Measurements from ENCODE around the gene ITFG2. TPM values are rescaled to one million over a fixed set of nuclear protein-coding genes. Genes with fewer than 3 reads are reported as not detected.

The ITFG2 gene
- total and polyA plus RNA-seq, 9 of the 15 experiments (the other 6 are each of a cell fraction or from before 2014, with no cell fraction given), result 15.0 to 22.8 (median 19.4) TPM

DNA sequence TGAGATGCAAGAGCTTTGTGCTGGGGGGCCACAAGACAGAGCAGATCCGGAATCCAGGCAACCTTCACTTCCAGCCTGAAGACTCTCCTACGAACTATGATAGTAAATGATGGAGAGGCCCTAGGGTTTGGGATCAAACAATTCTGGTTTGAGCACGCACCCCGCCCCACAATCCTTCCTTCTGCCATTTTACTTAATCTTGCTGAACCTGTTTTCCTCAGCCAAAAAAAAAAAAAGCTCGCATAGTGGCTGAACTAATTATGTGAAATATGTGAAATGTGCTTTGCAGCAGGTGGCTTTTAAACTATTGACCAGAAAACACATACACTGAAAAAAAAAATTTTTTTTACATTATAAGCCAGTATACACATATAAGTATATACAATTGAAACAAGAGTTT, 667 bp upstream of the ITFG2 start:
- in situ Hi-C loops (cut with MboI) (no loop called here), intact Hi-C loops (cut with micrococcal nuclease) (no loop called here)
- Histone ChIP-seq H3K4me2 (ENCODE audit: insufficient read depth, low read length) (no peak overlapping the region; the same call in 1 of the 2 replicates), H3K4me3 (no peak overlapping the region), H3K79me2 (ENCODE audit: control insufficient read depth, insufficient read depth, low read length) (peaks cover 19% of the 10 kb centered on the region), H3K27ac (ENCODE audit: extremely low read depth, low read depth, low read length) (peak overlapping the region; percentile 61), H3K36me3 (ENCODE audit: control insufficient read depth, insufficient read depth, low read length) (peaks cover 13% of the 10 kb centered on the region; the same call in 1 of the 3 replicates), H3K9me3 (replicated peaks; ENCODE audit: control insufficient read depth, insufficient read depth, low read depth, low read length) (no peaks in the 10 kb centered on the region), H4K20me1 (replicated peaks; ENCODE audit: control insufficient read depth, insufficient read depth, low read length) (no peaks in the 10 kb centered on the region), H3K4me1 (replicated peaks in 1 of 2; ENCODE audit: control insufficient read depth in 2 of 2, insufficient read depth in 2 of 2, low read length in 2 of 2) (peaks cover 0 to 2% of the 10 kb centered on the region in 2 experiments; a peak in 1 of 5 replicates), H2AFZ (ENCODE audit: low read depth, low read length) (peak overlapping the region; percentile 83), H3K27me3 (ENCODE audit: control insufficient read depth in 2 of 2, insufficient read depth in 2 of 2, low read length in 2 of 2) (no peaks in the 10 kb centered on the region), H3K9ac (ENCODE audit: insufficient read depth in 1 of 2, low read depth in 2 of 2, low read length in 2 of 2) (peak overlapping the region in 1 of 2 experiments; percentile 90; a peak in 2 of 4 replicates), H3K9me1 (ENCODE audit: control insufficient read depth, insufficient read depth, low read length) (no peaks in the 10 kb centered on the region)
- no TSS peak for BruUV-seq (replicated peaks)
- FAIRE-seq (no peak), DNase-seq (ENCODE audit: extremely low read depth in 1 of 4, low spot score in 3 of 4) (no peak), ATAC-seq (no peak)
- CTCF ChIA-PET (ENCODE audit: low intra/inter-chr PET ratio), result no interaction called here
- POLR2A ChIA-PET, result no interaction called here
- WGBS (ENCODE audit: insufficient coverage, low coverage, missing lambda C conversion rate), result 52% methylated on average over 4 of the region's 5 CpGs
- no peak for TF ChIP-seq ZNF124 (CRISPR knock-in tag; IDR thresholded peaks at IDR 0.05)
- TF ChIP-seq ETV1 (tag; conservative IDR thresholded peaks at IDR 0.05; ENCODE audit: low read depth), result no peak
- no peak for TF ChIP-seq FOXP1 (CRISPR knock-in tag; IDR thresholded peaks at IDR 0.05)
- TF ChIP-seq, protein P1, sequence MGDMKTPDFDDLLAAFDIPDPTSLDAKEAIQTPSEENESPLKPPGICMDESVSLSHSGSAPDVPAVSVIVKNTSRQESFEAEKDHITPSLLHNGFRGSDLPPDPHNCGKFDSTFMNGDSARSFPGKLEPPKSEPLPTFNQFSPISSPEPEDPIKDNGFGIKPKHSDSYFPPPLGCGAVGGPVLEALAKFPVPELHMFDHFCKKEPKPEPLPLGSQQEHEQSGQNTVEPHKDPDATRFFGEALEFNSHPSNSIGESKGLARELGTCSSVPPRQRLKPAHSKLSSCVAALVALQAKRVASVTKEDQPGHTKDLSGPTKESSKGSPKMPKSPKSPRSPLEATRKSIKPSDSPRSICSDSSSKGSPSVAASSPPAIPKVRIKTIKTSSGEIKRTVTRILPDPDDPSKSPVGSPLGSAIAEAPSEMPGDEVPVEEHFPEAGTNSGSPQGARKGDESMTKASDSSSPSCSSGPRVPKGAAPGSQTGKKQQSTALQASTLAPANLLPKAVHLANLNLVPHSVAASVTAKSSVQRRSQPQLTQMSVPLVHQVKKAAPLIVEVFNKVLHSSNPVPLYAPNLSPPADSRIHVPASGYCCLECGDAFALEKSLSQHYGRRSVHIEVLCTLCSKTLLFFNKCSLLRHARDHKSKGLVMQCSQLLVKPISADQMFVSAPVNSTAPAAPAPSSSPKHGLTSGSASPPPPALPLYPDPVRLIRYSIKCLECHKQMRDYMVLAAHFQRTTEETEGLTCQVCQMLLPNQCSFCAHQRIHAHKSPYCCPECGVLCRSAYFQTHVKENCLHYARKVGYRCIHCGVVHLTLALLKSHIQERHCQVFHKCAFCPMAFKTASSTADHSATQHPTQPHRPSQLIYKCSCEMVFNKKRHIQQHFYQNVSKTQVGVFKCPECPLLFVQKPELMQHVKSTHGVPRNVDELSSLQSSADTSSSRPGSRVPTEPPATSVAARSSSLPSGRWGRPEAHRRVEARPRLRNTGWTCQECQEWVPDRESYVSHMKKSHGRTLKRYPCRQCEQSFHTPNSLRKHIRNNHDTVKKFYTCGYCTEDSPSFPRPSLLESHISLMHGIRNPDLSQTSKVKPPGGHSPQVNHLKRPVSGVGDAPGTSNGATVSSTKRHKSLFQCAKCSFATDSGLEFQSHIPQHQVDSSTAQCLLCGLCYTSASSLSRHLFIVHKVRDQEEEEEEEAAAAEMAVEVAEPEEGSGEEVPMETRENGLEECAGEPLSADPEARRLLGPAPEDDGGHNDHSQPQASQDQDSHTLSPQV (IDR thresholded peaks at IDR 0.05), result 0 out of 2 replicates have a peak, but pooled peaks have one; percentile 36

Measured in K562 (cell line).